Adrenal gland (tissue), 12 donors: ENCODE data around the gene C16orf54. TPM values are rescaled to one million over a fixed set of nuclear protein-coding genes. Genes with fewer than 3 reads are reported as not detected.

ENCODE experiments used
- DNase-seq, 7 donors: peaks; one replicate each; pipeline ENCODE4 v3.0.0-alpha.2; 2019 to 2020
- H3K27ac ChIP-seq, 5 donors: fragments of 200-600 bp; sonication (generic) in 4 of 5; 1 replicate in 3 of 5; 2 replicates in 2 of 5; pipeline versions ENCODE4 v1.5.1 to v1.8.0; 2016 to 2020; ENCODE audit warnings: mild to moderate bottlenecking in 1 of 5
- H3K27me3 ChIP-seq: fragments of 200-600 bp; 2 replicates; pipeline ENCODE4 v1.8.0; 2021
- H3K36me3 ChIP-seq, 2 donors: fragments of 200-600 bp; replicated peaks in 1 of 2; 1 replicate in 1 of 2; 2 replicates in 1 of 2; pipeline versions ENCODE4 v1.5.1 to v1.8.0; 2018 to 2022
- H3K4me1 ChIP-seq, 2 donors: fragments of 200-600 bp; replicated peaks in 1 of 2; 1 replicate in 1 of 2; 2 replicates in 1 of 2; pipeline versions ENCODE4 v1.5.1 to v1.8.0; 2018 to 2021
- H3K4me3 ChIP-seq, 4 donors: fragments of 200-600 bp; sonication (generic) in 3 of 4; one replicate each; pipeline ENCODE4 v1.5.1; 2016 to 2018
- H3K9me3 ChIP-seq, 3 donors: fragments of 200-600 bp; sonication (generic) in 1 of 3; replicated peaks in 1 of 3; 1 replicate in 2 of 3; 2 replicates in 1 of 3; pipeline versions ENCODE4 v1.5.1 to v1.8.0; 2016 to 2021
- POLR2A ChIP-seq, 2 donors: fragments of 450-650 bp; IDR thresholded peaks; one replicate each; pipeline ENCODE4 v1.6.1; 2017; ENCODE audit warnings: antibody characterized with exemption in 2 of 2, mild to moderate bottlenecking in 2 of 2, moderate library complexity in 1 of 2
- WGBS, 4 donors: extraction: QIAGEN DNeasy Blood & Tissue Kit in 2 of 4; methylation state at CpG; one replicate each; pipeline versions ENCODE4 v1.1.5 to v1.1.7; 2013 to 2017; 5-methylcytosine and 5-hydroxymethylcytosine counted together
- intact Hi-C, 2 donors: fragments of 100-400 bp; cut with DNase I; formaldehyde crosslinking; loops; one replicate each; pipeline versions ENCODE4 v1.14.1 to v1.15.0; 2022 to 2023
- polyA plus RNA-seq, 3 donors: library from polyadenylated mRNA; stranded (reverse); fragments of 200-250 nt in 2 of 3; fragments of 350-450 nt in 1 of 3; fragmentation: Illumina TruSeq in 1 of 3; extraction: RNeasy Lipid Tissue Mini Kit (QIAGEN cat#74804) in 1 of 3; gene quantifications; one replicate each; pipeline ENCODE4 v1.2.3, GENCODE V29; 2013 to 2014
- total RNA-seq, 9 donors: library from RNA; depleted of rRNA in 4 of 9; stranded (reverse); fragments of >200 nt in 4 of 9; fragments of 120-200 nt in 1 of 9; fragmentation: NEBNext Ultra II Directional in 1 of 9; extraction: Animal tissue kit (Norgen Biotek cat#: 25700) in 1 of 9; gene quantifications; one replicate each; pipeline versions ENCODE4 v1.1.0 to v1.2.4, GENCODE V29; 2013 to 2023
- TF ChIP-seq, protein P1 (sequence below), 6 experiments: fragments of 450-650 bp in 4 of 6; fragments of 200-600 bp in 2 of 6; sonication (generic) in 1 of 6; IDR thresholded peaks; 1 replicate in 5 of 6; 2 replicates in 1 of 6; pipeline versions ENCODE4 v1.5.1 to v1.8.0; 2016 to 2021; ENCODE audit warnings: antibody characterized with exemption in 6 of 6, mild to moderate bottlenecking in 2 of 6, moderate library complexity in 1 of 6
- donor health status: healthy with polysubstance abuse.
- donor health status: Bipolar disorder and iron deficiency.
- donor health status: DM: yes; HTN: yes; CAD: no.
- donor health status: DM: no; HTN: no; CAD: no.
- donor health status: DM: no; HTN: no; CAD: no.
- donor health status: DM: yes; HTN: yes; CAD: no.

The C16orf54 gene
- total and polyA plus RNA-seq, 12 donors = 0.11 to 1.8 (median 0.69) TPM

DNA sequence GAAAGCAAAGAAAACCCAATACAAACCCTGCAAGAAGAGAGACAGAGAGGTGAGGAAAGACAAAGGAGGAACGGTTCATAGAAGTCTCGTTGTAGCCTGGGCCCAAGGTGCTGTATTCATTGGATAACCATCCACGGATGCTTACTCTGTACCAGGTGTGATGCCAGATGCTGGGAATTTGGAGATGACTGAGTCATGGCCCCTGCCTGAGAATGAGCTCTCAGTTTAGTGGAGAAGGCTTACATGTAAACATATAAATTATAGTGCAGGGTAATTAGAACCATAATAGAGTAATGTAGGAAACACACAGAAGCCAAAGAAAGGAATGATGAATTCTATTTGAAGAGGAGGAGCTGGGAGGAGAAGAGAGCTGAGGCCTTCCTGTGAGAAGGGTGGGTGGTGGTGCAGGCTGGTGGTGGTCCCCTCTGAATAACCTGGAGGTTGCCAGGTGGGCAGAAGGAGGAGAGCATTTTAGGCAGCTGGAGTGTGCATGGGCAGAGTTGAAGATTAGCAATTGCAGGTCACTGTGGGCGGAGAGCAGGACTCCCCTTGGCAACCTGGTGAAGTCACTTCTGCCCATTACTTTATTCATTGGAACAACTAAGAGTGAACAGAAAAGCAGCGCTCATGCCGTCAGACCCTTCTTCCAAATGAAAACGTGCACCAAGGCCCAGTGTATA lies 24.6 kb upstream of the C16orf54 start:
- TF ChIP-seq, protein P1, sequence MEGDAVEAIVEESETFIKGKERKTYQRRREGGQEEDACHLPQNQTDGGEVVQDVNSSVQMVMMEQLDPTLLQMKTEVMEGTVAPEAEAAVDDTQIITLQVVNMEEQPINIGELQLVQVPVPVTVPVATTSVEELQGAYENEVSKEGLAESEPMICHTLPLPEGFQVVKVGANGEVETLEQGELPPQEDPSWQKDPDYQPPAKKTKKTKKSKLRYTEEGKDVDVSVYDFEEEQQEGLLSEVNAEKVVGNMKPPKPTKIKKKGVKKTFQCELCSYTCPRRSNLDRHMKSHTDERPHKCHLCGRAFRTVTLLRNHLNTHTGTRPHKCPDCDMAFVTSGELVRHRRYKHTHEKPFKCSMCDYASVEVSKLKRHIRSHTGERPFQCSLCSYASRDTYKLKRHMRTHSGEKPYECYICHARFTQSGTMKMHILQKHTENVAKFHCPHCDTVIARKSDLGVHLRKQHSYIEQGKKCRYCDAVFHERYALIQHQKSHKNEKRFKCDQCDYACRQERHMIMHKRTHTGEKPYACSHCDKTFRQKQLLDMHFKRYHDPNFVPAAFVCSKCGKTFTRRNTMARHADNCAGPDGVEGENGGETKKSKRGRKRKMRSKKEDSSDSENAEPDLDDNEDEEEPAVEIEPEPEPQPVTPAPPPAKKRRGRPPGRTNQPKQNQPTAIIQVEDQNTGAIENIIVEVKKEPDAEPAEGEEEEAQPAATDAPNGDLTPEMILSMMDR (IDR thresholded peaks at IDR 0.05) = no peak
- TF ChIP-seq POLR2A (IDR thresholded peaks at IDR 0.05) = no peak
- H3K27ac ChIP-seq = no peak overlapping the region
- 73 to 79% (median 76%) methylated on average over 7 of the region's 7 CpGs for WGBS, 4 donors
- H3K27me3 ChIP-seq = no peaks in the 10 kb centered on the region
- H3K36me3 ChIP-seq = no peaks in the 10 kb centered on the region
- intact Hi-C loops = loop anchor here in 1 of 2 donors (10.0 kb wide), 1 partner anchor 76 kb away; no protein-coding TSS in a partner anchor
- no peaks in the 10 kb centered on the region for H3K4me1 ChIP-seq
- DNase-seq = no peak
- no peak overlapping the region for H3K4me3 ChIP-seq
- no peaks in the 10 kb centered on the region for H3K9me3 ChIP-seq

DNA sequence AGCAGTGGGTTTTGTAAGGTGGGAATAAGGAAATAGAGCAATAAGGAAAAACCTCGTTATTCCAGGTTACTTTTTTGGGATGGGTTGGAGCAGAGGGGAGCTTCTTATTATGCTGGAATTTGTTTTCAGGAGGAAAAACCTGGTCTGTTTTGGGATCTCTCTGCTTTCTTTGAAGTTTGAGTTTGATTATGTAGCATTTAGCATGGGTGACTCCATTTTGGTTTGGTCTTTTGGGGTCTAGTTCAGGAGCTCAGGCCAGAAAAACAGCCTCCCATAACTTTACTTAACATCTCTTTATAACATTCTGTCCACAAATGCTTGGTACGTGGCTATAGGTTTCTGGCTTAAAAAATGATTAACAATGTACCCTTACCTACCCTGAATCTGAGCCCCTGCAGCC lies 23.7 kb upstream of the C16orf54 start:
- H3K27ac ChIP-seq = no peak overlapping the region
- H3K9me3 ChIP-seq = no peaks in the 10 kb centered on the region
- intact Hi-C loops = no loop called here
- H3K27me3 ChIP-seq = no peaks in the 10 kb centered on the region
- no peaks in the 10 kb centered on the region for H3K4me1 ChIP-seq
- TF ChIP-seq, protein P1 (IDR thresholded peaks at IDR 0.05) = no peak
- no peak for TF ChIP-seq POLR2A (IDR thresholded peaks at IDR 0.05)
- no peak for DNase-seq
- no peak overlapping the region for H3K4me3 ChIP-seq
- no peaks in the 10 kb centered on the region for H3K36me3 ChIP-seq
- WGBS, 4 donors = 67 to 87% (median 75%) methylated on average over 2 of the region's 2 CpGs

DNA sequence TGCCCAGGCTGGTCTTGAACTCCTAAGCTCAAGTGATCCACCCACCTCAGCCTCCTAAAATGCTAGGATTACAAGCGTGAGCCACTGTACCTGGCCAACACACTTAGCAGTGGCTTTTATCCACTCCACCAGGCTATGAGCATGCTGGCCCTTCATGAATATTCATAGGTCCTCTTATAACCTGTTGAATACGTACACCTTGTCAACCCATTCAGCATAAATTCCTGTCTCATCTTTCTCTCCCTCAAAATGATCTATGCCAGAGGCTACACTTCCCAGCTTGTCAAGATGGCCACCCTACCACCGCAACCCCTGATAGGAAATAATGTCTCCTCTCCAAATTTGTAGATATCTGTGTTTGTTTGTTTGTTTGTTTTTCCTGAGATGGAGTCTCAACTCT lies 21.3 kb upstream of the C16orf54 start:
- no peaks in the 10 kb centered on the region for H3K36me3 ChIP-seq
- intact Hi-C loops = no loop called here
- H3K4me1 ChIP-seq = no peaks in the 10 kb centered on the region
- H3K9me3 ChIP-seq = no peaks in the 10 kb centered on the region
- no peak for TF ChIP-seq POLR2A (IDR thresholded peaks at IDR 0.05)
- TF ChIP-seq, protein P1 (IDR thresholded peaks at IDR 0.05) = no peak
- no peaks in the 10 kb centered on the region for H3K27me3 ChIP-seq
- no peak for DNase-seq
- WGBS, 4 donors = 87 to 92% (median 91%) methylated on average over 3 of the region's 3 CpGs
- no peak overlapping the region for H3K27ac ChIP-seq
- no peak overlapping the region for H3K4me3 ChIP-seq

DNA sequence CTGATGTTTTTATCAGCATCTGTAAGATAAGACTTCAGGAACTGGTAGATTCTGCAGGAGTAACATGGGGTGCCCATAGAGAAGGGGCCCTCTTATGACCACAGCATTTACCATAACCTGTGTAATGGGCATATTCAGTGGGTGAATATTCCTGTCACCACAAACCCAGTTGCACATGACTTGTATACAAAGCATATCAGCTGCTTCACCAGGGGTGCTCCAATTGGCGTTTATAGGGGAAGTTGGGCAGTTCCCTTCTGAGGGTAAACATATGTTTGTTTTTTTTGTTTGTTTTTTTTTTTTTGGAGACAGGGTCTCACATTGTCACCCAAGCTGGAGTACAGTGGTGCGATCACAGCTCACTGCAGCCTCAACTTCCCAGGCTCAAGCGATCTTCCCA lies 20.8 kb upstream of the C16orf54 start:
- no peaks in the 10 kb centered on the region for H3K4me1 ChIP-seq
- H3K9me3 ChIP-seq = no peaks in the 10 kb centered on the region
- H3K27me3 ChIP-seq = no peaks in the 10 kb centered on the region
- WGBS, 4 donors = 87 to 89% (median 88%) methylated on average over 3 of the region's 3 CpGs
- H3K4me3 ChIP-seq = no peak overlapping the region
- H3K36me3 ChIP-seq = no peaks in the 10 kb centered on the region
- no peak for DNase-seq
- TF ChIP-seq POLR2A (IDR thresholded peaks at IDR 0.05) = no peak
- TF ChIP-seq, protein P1 (IDR thresholded peaks at IDR 0.05) = no peak
- H3K27ac ChIP-seq = no peak overlapping the region
- intact Hi-C loops = no loop called here
